OCI-LY3 (cell line): ENCODE results near the gene PHACTR3.

Source experiments
- CTCF ChIP-seq: fragments of 200-600, 300-600 bp; sonication (generic); IDR thresholded peaks from 2 replicates; pipeline ENCODE4 v1.5.1; 2014; ENCODE audit warnings: antibody characterized with exemption, low read length, low read depth
- EZH2phosphoT487 ChIP-seq: fragments of 200-600 bp; shearing (Covaris generic); IDR thresholded peaks from 2 replicates; pipeline ENCODE4 v1.6.1; 2018; ENCODE audit warnings: antibody characterized with exemption, mixed run types, low read depth

GRCh38 chr20:59623583-59623982 lies 19.2 kb downstream of the PHACTR3 start:
- TF ChIP-seq CTCF (no peak), EZH2phosphoT487 (no peak)
